Natural killer cell (primary cell): ENCODE data around the gene ZNF783. TPM values are rescaled to one million over a fixed set of nuclear protein-coding genes. Genes with fewer than 3 reads are reported as not detected.
A peak's percentile ranks its signal among the peaks of the same experiment; 100 is the strongest.

Experiments
- ATAC-seq, 3 donors: fragments of 150-1000 bp in 2 of 3; fragments of 200-7000 bp in 1 of 3; cut with Tn5 transposase; 1 replicate in 1 of 3; 2 replicates in 2 of 3; pipeline ENCODE4 v1.10.0; 2021; ENCODE audit warnings: mild to moderate bottlenecking in 2 of 3, moderate library complexity in 2 of 3
- DNase-seq, 2 donors: peaks; one replicate each; pipeline versions ENCODE4 v3.0.0 to v3.0.0-alpha.2; 2013 to 2021; ENCODE audit warnings: mixed read lengths in 1 of 2
- H3K27ac ChIP-seq: one replicate; pipeline ENCODE4 v1.5.1; 2013; ENCODE audit warnings: mild to moderate bottlenecking, low read length
- H3K27me3 ChIP-seq: one replicate; pipeline ENCODE4 v1.6.1; 2013; ENCODE audit warnings: low read length; ENCODE audit not compliant: control insufficient read depth, insufficient read depth
- H3K36me3 ChIP-seq: one replicate; pipeline ENCODE4 v1.6.1; 2013; ENCODE audit warnings: low read length; ENCODE audit not compliant: control insufficient read depth, insufficient read depth
- H3K4me1 ChIP-seq: one replicate; pipeline ENCODE4 v1.6.1; 2013; ENCODE audit warnings: low read length; ENCODE audit not compliant: control insufficient read depth, insufficient read depth
- H3K4me3 ChIP-seq: one replicate; pipeline ENCODE4 v1.5.1; 2013; ENCODE audit warnings: low read length
- H3K9me3 ChIP-seq: one replicate; pipeline ENCODE4 v1.6.1; 2013; ENCODE audit warnings: low read length; ENCODE audit not compliant: control insufficient read depth, insufficient read depth
- H3K27ac Mint-ChIP-seq, 2 donors: one replicate each; pipeline ENCODE4 v1.8.0; 2022; ENCODE audit warnings: mild to moderate bottlenecking in 2 of 2, mixed read lengths in 2 of 2, moderate library complexity in 1 of 2
- H3K27me3 Mint-ChIP-seq, 2 donors: one replicate each; pipeline ENCODE4 v1.8.0; 2022; ENCODE audit warnings: low read depth in 2 of 2, mixed read lengths in 2 of 2
- H3K36me3 Mint-ChIP-seq: one replicate; pipeline ENCODE4 v1.8.0; 2022; ENCODE audit warnings: mixed read lengths
- H3K4me1 Mint-ChIP-seq, 2 donors: one replicate each; pipeline ENCODE4 v1.8.0; 2022; ENCODE audit warnings: mixed read lengths in 2 of 2
- H3K4me3 Mint-ChIP-seq: one replicate; pipeline ENCODE4 v1.8.0; 2022; ENCODE audit warnings: mild to moderate bottlenecking, moderate library complexity, mixed read lengths
- H3K9me3 Mint-ChIP-seq, 2 donors: one replicate each; pipeline ENCODE4 v1.8.0; 2022; ENCODE audit warnings: mixed read lengths in 2 of 2
- CTCF ChIP-seq: fragments of 200-600 bp; IDR thresholded peaks from one replicate; pipeline ENCODE4 v1.8.0; 2022; ENCODE audit warnings: antibody characterized with exemption
- WGBS: methylation state at CpG from one replicate; pipeline ENCODE4 v1.1.7; 2013; ENCODE audit warnings: missing lambda C conversion rate; ENCODE audit not compliant: insufficient coverage; 5-methylcytosine and 5-hydroxymethylcytosine counted together
- intact Hi-C: fragments of 100-400 bp; cut with micrococcal nuclease; formaldehyde crosslinking; loops from one replicate; pipeline ENCODE4 v1.14.2; 2022
- total RNA-seq, 4 donors: library from RNA; stranded (reverse); fragments of 120-200 nt in 1 of 4; gene quantifications; one replicate each; pipeline versions ENCODE4 v1.2.3 to v1.2.4, GENCODE V29; 2013 to 2022

Gene ZNF783
- total RNA-seq, 3 donors from 2014 or later (not counting 1 experiment from before 2014, with no cell fraction given), result 24.0 to 29.8 (median 28.3) TPM

GRCh38 chr7:149289856-149290255, 27.9 kb downstream of the ZNF783 start:
- no peak for DNase-seq
- no peaks in the 10 kb centered on the region for H3K27me3 Mint-ChIP-seq
- Histone ChIP-seq H3K27me3 (no peaks in the 10 kb centered on the region), H3K9me3 (no peaks in the 10 kb centered on the region), H3K36me3 (no peaks in the 10 kb centered on the region), H3K4me3 (no peak overlapping the region), H3K27ac (no peak overlapping the region), H3K4me1 (peaks cover 28% of the 10 kb centered on the region)
- H3K4me1 Mint-ChIP-seq, result peaks cover 34 to 47% of the 10 kb centered on the region in 2 donors
- WGBS, result 94% methylated on average over 4 of the region's 4 CpGs
- no peak for ATAC-seq
- no peaks in the 10 kb centered on the region for H3K36me3 Mint-ChIP-seq
- intact Hi-C loops, result no loop called here
- no peak overlapping the region for H3K4me3 Mint-ChIP-seq
- TF ChIP-seq CTCF, result no peak
- no peaks in the 10 kb centered on the region for H3K9me3 Mint-ChIP-seq
- H3K27ac Mint-ChIP-seq, result no peak overlapping the region

GRCh38 chr7:149291036-149291780, 29.2 kb downstream of the ZNF783 start:
- ATAC-seq (peak; percentile 35 to 79 (median 55)), DNase-seq (no peak)
- Mint-ChIP-seq H3K4me1 (peaks cover 23 to 34% of the 10 kb centered on the region in 2 donors), H3K36me3 (no peaks in the 10 kb centered on the region), H3K4me3 (no peak overlapping the region), H3K27ac (peak overlapping the region in 1 of 2 donors; percentile 76), H3K27me3 (no peaks in the 10 kb centered on the region), H3K9me3 (no peaks in the 10 kb centered on the region)
- 44% methylated on average over 13 of the region's 13 CpGs for WGBS
- Histone ChIP-seq H3K4me1 (peaks cover 18% of the 10 kb centered on the region), H3K27ac (no peak overlapping the region), H3K9me3 (no peaks in the 10 kb centered on the region), H3K4me3 (no peak overlapping the region), H3K36me3 (no peaks in the 10 kb centered on the region), H3K27me3 (no peaks in the 10 kb centered on the region)
- intact Hi-C loops, result no loop called here
- no peak for TF ChIP-seq CTCF

GRCh38 chr7:149291781-149292461, 29.9 kb downstream of the ZNF783 start:
- Mint-ChIP-seq H3K27ac (no peak overlapping the region), H3K4me1 (peaks cover 16 to 27% of the 10 kb centered on the region in 2 donors), H3K36me3 (no peaks in the 10 kb centered on the region), H3K9me3 (no peaks in the 10 kb centered on the region), H3K4me3 (no peak overlapping the region), H3K27me3 (no peaks in the 10 kb centered on the region)
- Histone ChIP-seq H3K4me1 (peaks cover 13% of the 10 kb centered on the region), H3K4me3 (no peak overlapping the region), H3K27ac (no peak overlapping the region), H3K27me3 (no peaks in the 10 kb centered on the region), H3K36me3 (no peaks in the 10 kb centered on the region), H3K9me3 (no peaks in the 10 kb centered on the region)
- no peak for DNase-seq
- intact Hi-C loops, result no loop called here
- no peak for ATAC-seq
- WGBS, result 97% methylated on average over 14 of the region's 16 CpGs
- TF ChIP-seq CTCF, result no peak
